Endothelial cell of umbilical vein (primary cell): Measurements from ENCODE around the gene HIVEP3. TPM values are rescaled to one million over a fixed set of nuclear protein-coding genes. Genes with fewer than 3 reads are reported as not detected.

Experiments
- BruUV-seq: library from RNA; stranded (reverse); fragments of 400-500 nt; replicated peaks from 2 replicates; lab custom pipeline; 2021; lab: Mats Ljungman, UMichigan
- CTCF ChIA-PET: fragments of 300-600, 350-600 bp; sonication (Branson Sonifier 250); formaldehyde crosslinking; loops from one replicate; lab custom pipeline; 2021; ENCODE audit warnings: antibody characterized with exemption, inconsistent platforms; lab: Charles Lee
- POLR2A ChIA-PET: fragments of 300-600, 350-600 bp; sonication (Branson Sonifier 250); formaldehyde crosslinking; loops from one replicate; lab custom pipeline; 2021; ENCODE audit warnings: antibody characterized with exemption, inconsistent platforms; lab: Charles Lee
- DNase-seq: peaks from one replicate; pipeline ENCODE4 v3.0.0-alpha.2; 2011; ENCODE audit warnings: low read depth, low spot score
- FAIRE-seq: peaks from 2 replicates; lab custom pipeline; 2011; peaks lifted over from hg19 to GRCh38; lab: Jason Lieb, UNC
- H2AFZ ChIP-seq: 2 replicates; pipeline ENCODE4 v1.6.0; 2012; ENCODE audit warnings: low read depth, low read length, control low read depth, inconsistent platforms
- H3K27ac ChIP-seq: 2 replicates; pipeline ENCODE4 v1.5.1; 2011; ENCODE audit warnings: low read depth, mild to moderate bottlenecking, control low read depth, low read length, moderate library complexity; ENCODE audit not compliant: insufficient read depth
- H3K27me3 ChIP-seq, 2 experiments: 2 replicates each; pipeline versions ENCODE4 v1.6.0 to v1.6.1; 2011; ENCODE audit warnings: low read length in 2 of 2, mixed read lengths in 1 of 2; ENCODE audit not compliant: control insufficient read depth in 2 of 2, insufficient read depth in 2 of 2
- H3K36me3 ChIP-seq, 2 experiments: 2 replicates in 1 of 2; 3 replicates in 1 of 2; pipeline ENCODE4 v1.5.1; 2011; ENCODE audit warnings: low read length in 2 of 2, mild to moderate bottlenecking in 1 of 2, moderate library complexity in 1 of 2; ENCODE audit not compliant: control insufficient read depth in 2 of 2, insufficient read depth in 2 of 2; ENCODE audit errors: extremely low read depth in 1 of 2
- H3K4me1 ChIP-seq: 3 replicates; pipeline ENCODE4 v1.5.1; 2011; ENCODE audit warnings: mild to moderate bottlenecking, low read length; ENCODE audit not compliant: control insufficient read depth, insufficient read depth; ENCODE audit errors: extremely low read depth
- H3K4me2 ChIP-seq: 2 replicates; pipeline ENCODE4 v1.6.1; 2011; ENCODE audit warnings: low read length, control low read depth, mixed read lengths; ENCODE audit not compliant: insufficient read depth
- H3K4me3 ChIP-seq, 3 experiments: fragments of 200-600 bp in 1 of 3; sonication (generic), shearing (Covaris generic) in 1 of 3; replicated peaks in 1 of 3; 2 replicates each; pipeline ENCODE4 v1.5.1; 2011 to 2016; ENCODE audit warnings: control low read depth in 3 of 3, low read length in 3 of 3, mild to moderate bottlenecking in 2 of 3, inconsistent platforms in 1 of 3, low read depth in 1 of 3, moderate library complexity in 1 of 3; ENCODE audit not compliant: insufficient read depth in 1 of 3
- H3K79me2 ChIP-seq: 2 replicates; pipeline ENCODE4 v1.6.0; 2012; ENCODE audit warnings: low read length, inconsistent platforms; ENCODE audit not compliant: control insufficient read depth, insufficient read depth
- H3K9ac ChIP-seq: replicated peaks from 2 replicates; pipeline ENCODE3; 2011; ENCODE audit warnings: low read length, control low read depth; ENCODE audit not compliant: insufficient read depth; ENCODE audit errors: extremely low read depth
- H3K9me1 ChIP-seq: replicated peaks from 3 replicates; pipeline ENCODE4 v1.6.0; 2011; ENCODE audit warnings: mild to moderate bottlenecking, low read length; ENCODE audit not compliant: control insufficient read depth, insufficient read depth; ENCODE audit errors: extremely low read depth
- H3K9me3 ChIP-seq: replicated peaks from 2 replicates; pipeline ENCODE4 v1.5.1; 2012; ENCODE audit warnings: low read length, inconsistent platforms; ENCODE audit not compliant: control insufficient read depth, insufficient read depth
- H4K20me1 ChIP-seq: replicated peaks from 2 replicates; pipeline ENCODE3; 2011; ENCODE audit warnings: mild to moderate bottlenecking, low read length; ENCODE audit not compliant: control insufficient read depth, insufficient read depth; ENCODE audit errors: extremely low read depth
- FOS ChIP-seq: IDR thresholded peaks from 2 replicates; pipeline ENCODE4 v1.6.1; 2011; ENCODE audit warnings: mild to moderate bottlenecking, low read length, moderate library complexity, borderline replicate concordance; ENCODE audit not compliant: insufficient read depth
- GATA2 ChIP-seq: IDR thresholded peaks from 2 replicates; pipeline ENCODE4 v1.7.0; 2011; ENCODE audit warnings: low read depth, mild to moderate bottlenecking, moderate library complexity, mixed read lengths, low read length; ENCODE audit not compliant: insufficient read length, insufficient read depth
- MAX ChIP-seq: IDR thresholded peaks from 2 replicates; pipeline ENCODE4 v1.6.1; 2011; ENCODE audit not compliant: insufficient read depth, insufficient read length
- MYC ChIP-seq: IDR thresholded peaks from one replicate; pipeline ENCODE4 v1.6.1; 2011; ENCODE audit warnings: mild to moderate bottlenecking, low read depth, low read length
- POLR2A ChIP-seq: IDR thresholded peaks from 2 replicates; pipeline ENCODE4 v1.6.1; 2012; ENCODE audit warnings: low read depth, mild to moderate bottlenecking, control low read depth, low read length
- dilution Hi-C: fragments of 300-500 bp; cut with MboI; formaldehyde crosslinking; loops from one replicate; pipeline ENCODE4 v1.15.0; 2019; ENCODE audit warnings: low sequenced_read_pairs; ENCODE audit not compliant: extremely low pct_ligation_motif_present
- intact Hi-C: fragments of 100-400 bp; cut with micrococcal nuclease; formaldehyde crosslinking; loops from one replicate; pipeline ENCODE4 v1.10.0; 2022
- polyA plus RNA-seq, 4 experiments: library from polyadenylated mRNA; depleted of rRNA in 3 of 4; stranded (reverse) in 3 of 4; unstranded in 1 of 4; fragments of >200 nt; gene quantifications; 2 replicates each; pipeline versions ENCODE4 v1.2.1 to v1.2.3, GENCODE V29; 2011 to 2012; ENCODE audit warnings: missing spikeins in 1 of 4
- total RNA-seq: library from RNA; stranded (reverse); gene quantifications from 2 replicates; pipeline ENCODE4 v1.2.3, GENCODE V29; 2021
- TF ChIP-seq, protein P1 (sequence below), 2 donors: IDR thresholded peaks; 1 replicate in 1 of 2; 2 replicates in 1 of 2; pipeline ENCODE4 v1.5.1; 2011; ENCODE audit warnings: low read length in 2 of 2, mild to moderate bottlenecking in 2 of 2, moderate library complexity in 2 of 2, control low read depth in 1 of 2, inconsistent platforms in 1 of 2, low read depth in 1 of 2; ENCODE audit not compliant: insufficient read depth in 1 of 2; ENCODE audit errors: extremely low read depth in 1 of 2

Gene HIVEP3
- total and polyA plus RNA-seq, 2 donors (not counting 3 experiments of a cell fraction or from before 2014, with no cell fraction given) = 3.4 to 4.0 TPM

- H3K4me3 ChIP-seq = no peak overlapping the region
- DNase-seq = no peak
- CTCF ChIA-PET = interaction anchor here (2.6 kb wide), 1 partner anchor 11 kb away, joined by 11 read pairs; no protein-coding TSS in a partner anchor
- no TSS peak for BruUV-seq
- TF ChIP-seq, protein P1, sequence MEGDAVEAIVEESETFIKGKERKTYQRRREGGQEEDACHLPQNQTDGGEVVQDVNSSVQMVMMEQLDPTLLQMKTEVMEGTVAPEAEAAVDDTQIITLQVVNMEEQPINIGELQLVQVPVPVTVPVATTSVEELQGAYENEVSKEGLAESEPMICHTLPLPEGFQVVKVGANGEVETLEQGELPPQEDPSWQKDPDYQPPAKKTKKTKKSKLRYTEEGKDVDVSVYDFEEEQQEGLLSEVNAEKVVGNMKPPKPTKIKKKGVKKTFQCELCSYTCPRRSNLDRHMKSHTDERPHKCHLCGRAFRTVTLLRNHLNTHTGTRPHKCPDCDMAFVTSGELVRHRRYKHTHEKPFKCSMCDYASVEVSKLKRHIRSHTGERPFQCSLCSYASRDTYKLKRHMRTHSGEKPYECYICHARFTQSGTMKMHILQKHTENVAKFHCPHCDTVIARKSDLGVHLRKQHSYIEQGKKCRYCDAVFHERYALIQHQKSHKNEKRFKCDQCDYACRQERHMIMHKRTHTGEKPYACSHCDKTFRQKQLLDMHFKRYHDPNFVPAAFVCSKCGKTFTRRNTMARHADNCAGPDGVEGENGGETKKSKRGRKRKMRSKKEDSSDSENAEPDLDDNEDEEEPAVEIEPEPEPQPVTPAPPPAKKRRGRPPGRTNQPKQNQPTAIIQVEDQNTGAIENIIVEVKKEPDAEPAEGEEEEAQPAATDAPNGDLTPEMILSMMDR (IDR thresholded peaks at IDR 0.05; ENCODE audit: extremely low read depth in 1 of 2, insufficient read depth in 1 of 2, low read depth in 1 of 2, low read length in 2 of 2) = no peak
- TF ChIP-seq MYC = no peak
- TF ChIP-seq POLR2A = no peak
- no peak for TF ChIP-seq GATA2
- TF ChIP-seq FOS = no peak
- no peak for TF ChIP-seq MAX
- no peaks in the 10 kb centered on the region for H3K36me3 ChIP-seq
- FAIRE-seq = no peak
- H3K27ac ChIP-seq = no peak overlapping the region
- H3K79me2 ChIP-seq = no peaks in the 10 kb centered on the region
- H3K27me3 ChIP-seq = no peaks in the 10 kb centered on the region
- H3K4me2 ChIP-seq = no peak overlapping the region
- no peak overlapping the region for H3K9ac ChIP-seq
- H2AFZ ChIP-seq = no peak overlapping the region
- no peaks in the 10 kb centered on the region for H3K9me1 ChIP-seq
- no peaks in the 10 kb centered on the region for H3K9me3 ChIP-seq
- no peaks in the 10 kb centered on the region for H3K4me1 ChIP-seq
- intact Hi-C loops (no loop called here), dilution Hi-C loops (no loop called here)
- H4K20me1 ChIP-seq = no peaks in the 10 kb centered on the region
- POLR2A ChIA-PET = no interaction called here
Measured at GRCh38 chr1:41465741-41466140, 453.0 kb downstream of the HIVEP3 start.
